ENCODE results near the gene PDZD2. TPM values are rescaled to one million over a fixed set of nuclear protein-coding genes. Genes with fewer than 3 reads are reported as not detected.

Gene PDZD2
- total and polyA plus RNA-seq, 2 donors (not counting 3 experiments of a cell fraction or from before 2014, with no cell fraction given) = 0.66 to 6.9 TPM

DNA sequence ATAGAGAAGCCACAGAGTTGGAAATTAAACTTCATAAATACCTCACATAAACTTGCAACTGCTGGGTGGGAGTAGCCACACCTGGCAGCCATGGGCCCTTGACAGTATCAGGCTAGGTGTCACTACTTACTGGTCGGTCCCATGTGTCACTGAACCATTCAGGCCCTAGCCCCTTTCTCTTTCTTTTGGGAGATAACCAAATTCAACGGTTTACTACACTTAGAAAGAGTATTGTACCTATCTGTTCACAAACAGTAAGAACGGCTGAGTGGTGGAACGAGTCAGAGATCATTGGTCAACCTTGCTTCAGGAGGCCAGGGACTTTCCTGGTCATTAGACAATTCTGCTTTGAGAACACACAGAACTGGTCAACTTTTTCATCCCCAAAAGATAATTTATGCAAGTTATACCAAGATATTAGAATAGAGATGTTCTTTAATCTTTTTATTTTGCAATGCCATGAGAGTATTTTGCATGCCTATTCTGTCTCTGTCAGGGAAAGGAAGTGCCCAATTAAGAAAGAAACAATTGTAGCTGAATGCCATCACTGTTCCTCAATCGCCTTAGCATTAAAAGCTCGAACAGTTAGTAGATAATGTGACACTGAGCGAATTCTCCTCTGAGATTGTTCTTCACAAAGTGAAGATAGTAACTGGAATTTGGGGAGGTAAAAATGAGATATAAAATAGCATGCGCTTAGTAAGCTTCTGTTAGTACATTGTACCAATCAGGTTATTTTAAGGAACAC, 484.3 kb downstream of the PDZD2 start:
- Histone ChIP-seq H3K36me3 (ENCODE audit: control insufficient read depth in 2 of 2, extremely low read depth in 1 of 2, insufficient read depth in 2 of 2, low read length in 2 of 2) (peaks cover 5 to 18% of the 10 kb centered on the region in 2 experiments), H3K9ac (replicated peaks; ENCODE audit: extremely low read depth, insufficient read depth, low read length) (no peak overlapping the region), H3K4me1 (ENCODE audit: control insufficient read depth, extremely low read depth, insufficient read depth, low read length) (no peaks in the 10 kb centered on the region), H2AFZ (ENCODE audit: low read depth, low read length) (no peak overlapping the region), H3K27me3 (ENCODE audit: control insufficient read depth in 2 of 2, insufficient read depth in 2 of 2, low read length in 2 of 2) (no peaks in the 10 kb centered on the region), H4K20me1 (replicated peaks; ENCODE audit: control insufficient read depth, extremely low read depth, insufficient read depth, low read length) (peaks cover 6% of the 10 kb centered on the region), H3K9me3 (replicated peaks; ENCODE audit: control insufficient read depth, insufficient read depth, low read length) (no peaks in the 10 kb centered on the region), H3K9me1 (replicated peaks; ENCODE audit: control insufficient read depth, extremely low read depth, insufficient read depth, low read length) (no peaks in the 10 kb centered on the region), H3K79me2 (ENCODE audit: control insufficient read depth, insufficient read depth, low read length) (peaks cover 36% of the 10 kb centered on the region), H3K4me3 (replicated peaks in 1 of 3; ENCODE audit: insufficient read depth in 1 of 3, low read depth in 1 of 3, low read length in 3 of 3) (no peak overlapping the region), H3K4me2 (ENCODE audit: insufficient read depth, low read length) (no peak overlapping the region), H3K27ac (ENCODE audit: insufficient read depth, low read depth, low read length) (no peak overlapping the region)
- FAIRE-seq (no peak), DNase-seq (ENCODE audit: low read depth, low spot score) (no peak)
- dilution Hi-C loops (cut with MboI; ENCODE audit: extremely low pct_ligation_motif_present, low sequenced_read_pairs) (no loop called here), intact Hi-C loops (cut with micrococcal nuclease) (no loop called here)
- no TSS peak for BruUV-seq (replicated peaks)
- POLR2A ChIA-PET = no interaction called here
- CTCF ChIA-PET = interaction anchor here (0.6 to 0.9 kb wide), 2 partner anchors 9 to 14 kb away, joined by 3 read pairs; no protein-coding TSS in a partner anchor
- TF ChIP-seq POLR2AphosphoS5 (IDR thresholded peaks at IDR 0.05; ENCODE audit: insufficient read depth, low read depth, low read length) = no peak
- TF ChIP-seq MAX (IDR thresholded peaks at IDR 0.05; ENCODE audit: insufficient read depth, insufficient read length) = no peak
- no peak for TF ChIP-seq JUN (IDR thresholded peaks at IDR 0.05; ENCODE audit: borderline replicate concordance, insufficient read depth, insufficient read length, low read depth)
- TF ChIP-seq, protein P1, sequence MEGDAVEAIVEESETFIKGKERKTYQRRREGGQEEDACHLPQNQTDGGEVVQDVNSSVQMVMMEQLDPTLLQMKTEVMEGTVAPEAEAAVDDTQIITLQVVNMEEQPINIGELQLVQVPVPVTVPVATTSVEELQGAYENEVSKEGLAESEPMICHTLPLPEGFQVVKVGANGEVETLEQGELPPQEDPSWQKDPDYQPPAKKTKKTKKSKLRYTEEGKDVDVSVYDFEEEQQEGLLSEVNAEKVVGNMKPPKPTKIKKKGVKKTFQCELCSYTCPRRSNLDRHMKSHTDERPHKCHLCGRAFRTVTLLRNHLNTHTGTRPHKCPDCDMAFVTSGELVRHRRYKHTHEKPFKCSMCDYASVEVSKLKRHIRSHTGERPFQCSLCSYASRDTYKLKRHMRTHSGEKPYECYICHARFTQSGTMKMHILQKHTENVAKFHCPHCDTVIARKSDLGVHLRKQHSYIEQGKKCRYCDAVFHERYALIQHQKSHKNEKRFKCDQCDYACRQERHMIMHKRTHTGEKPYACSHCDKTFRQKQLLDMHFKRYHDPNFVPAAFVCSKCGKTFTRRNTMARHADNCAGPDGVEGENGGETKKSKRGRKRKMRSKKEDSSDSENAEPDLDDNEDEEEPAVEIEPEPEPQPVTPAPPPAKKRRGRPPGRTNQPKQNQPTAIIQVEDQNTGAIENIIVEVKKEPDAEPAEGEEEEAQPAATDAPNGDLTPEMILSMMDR (IDR thresholded peaks at IDR 0.05; ENCODE audit: extremely low read depth in 1 of 2, insufficient read depth in 1 of 2, low read depth in 1 of 2, low read length in 2 of 2) = no peak
- no peak for TF ChIP-seq EZH2 (IDR thresholded peaks at IDR 0.05; ENCODE audit: borderline replicate concordance, low read depth, low read length, severe bottlenecking)
- no peak for TF ChIP-seq FOS (IDR thresholded peaks at IDR 0.05; ENCODE audit: borderline replicate concordance, insufficient read depth, low read length)
- no peak for TF ChIP-seq GATA2 (IDR thresholded peaks at IDR 0.05; ENCODE audit: insufficient read depth, insufficient read length, low read depth, low read length)
- no peak for TF ChIP-seq POLR2A (IDR thresholded peaks at IDR 0.05; ENCODE audit: low read depth, low read length)
- no peak for TF ChIP-seq MYC (IDR thresholded peaks at IDR 0.05; ENCODE audit: low read depth, low read length)

Data from endothelial cell of umbilical vein (primary cell).